IMR-90 (cell line): Measurements from ENCODE around the gene ACOXL. TPM values are rescaled to one million over a fixed set of nuclear protein-coding genes. Genes with fewer than 3 reads are reported as not detected.

ENCODE experiments used
- ATAC-seq: fragments of 200-7000 bp; cut with Tn5 transposase; 2 replicates; pipeline ENCODE4 v1.9.1; 2020; ENCODE audit warnings: low read depth, mild to moderate bottlenecking, moderate library complexity
- BruUV-seq: library from RNA; stranded (reverse); fragments of 400-500 nt; replicated peaks from 2 replicates; lab custom pipeline; 2021; lab: Mats Ljungman, UMichigan
- CTCF ChIA-PET: fragments of 300-600 bp; formaldehyde crosslinking; extraction: SDS; loops from one replicate; lab custom pipeline; 2021; ENCODE audit warnings: antibody characterized with exemption; lab: Yijun Ruan, JAX
- POLR2A ChIA-PET: fragments of 300-600 bp; sonication (Branson Sonifier 250); formaldehyde crosslinking; loops from one replicate; lab custom pipeline; 2022; ENCODE audit warnings: antibody characterized with exemption; ENCODE audit not compliant: unreplicated experiment; lab: Charles Lee
- DNase-seq: peaks from one replicate; pipeline ENCODE4 v3.0.0; 2013
- H2AFZ ChIP-seq: replicated peaks from 2 replicates; pipeline ENCODE3; 2013; ENCODE audit warnings: low read length, mild to moderate bottlenecking; ENCODE audit not compliant: poor library complexity
- H2AK5ac ChIP-seq: 2 replicates; pipeline ENCODE4 v1.6.1; 2013; ENCODE audit warnings: low read depth, low read length, inconsistent platforms
- H2AK9ac ChIP-seq: replicated peaks from 2 replicates; pipeline ENCODE3; 2013; ENCODE audit warnings: mild to moderate bottlenecking, low read depth, low read length, moderate library complexity; ENCODE audit not compliant: poor library complexity
- H2BK120ac ChIP-seq: 2 replicates; pipeline ENCODE4 v1.6.1; 2013; ENCODE audit warnings: low read depth, low read length, inconsistent platforms
- H2BK15ac ChIP-seq: 3 replicates; pipeline ENCODE4 v1.6.1; 2013; ENCODE audit warnings: low read depth, low read length, inconsistent platforms
- H2BK20ac ChIP-seq: 2 replicates; pipeline ENCODE4 v1.6.1; 2013; ENCODE audit warnings: low read depth, mild to moderate bottlenecking, inconsistent platforms, low read length, moderate library complexity
- H2BK5ac ChIP-seq: 2 replicates; pipeline ENCODE4 v1.6.1; 2013; ENCODE audit warnings: mild to moderate bottlenecking, low read depth, low read length, inconsistent platforms; ENCODE audit not compliant: poor library complexity, severe bottlenecking
- H3K14ac ChIP-seq: replicated peaks from 2 replicates; pipeline ENCODE4 v1.6.1; 2013; ENCODE audit warnings: low read depth, low read length, inconsistent platforms
- H3K18ac ChIP-seq: 2 replicates; pipeline ENCODE4 v1.6.1; 2013; ENCODE audit warnings: low read depth, low read length, control low read depth
- H3K23ac ChIP-seq: 2 replicates; pipeline ENCODE4 v1.6.1; 2013; ENCODE audit warnings: low read depth, low read length, inconsistent platforms
- H3K27ac ChIP-seq: 2 replicates; pipeline ENCODE4 v1.5.1; 2013; ENCODE audit warnings: mild to moderate bottlenecking, control low read depth, low read length; ENCODE audit not compliant: insufficient read depth
- H3K27me3 ChIP-seq: 2 replicates; pipeline ENCODE4 v1.6.1; 2013; ENCODE audit warnings: low read length; ENCODE audit not compliant: control insufficient read depth, insufficient read depth
- H3K36me3 ChIP-seq: 2 replicates; pipeline ENCODE4 v1.6.1; 2013; ENCODE audit warnings: low read length, mixed read lengths; ENCODE audit not compliant: control insufficient read depth, insufficient read depth
- H3K4ac ChIP-seq: 2 replicates; pipeline ENCODE4 v1.6.1; 2013; ENCODE audit warnings: low read depth, low read length, inconsistent platforms
- H3K4me1 ChIP-seq: 2 replicates; pipeline ENCODE4 v1.6.1; 2013; ENCODE audit warnings: low read length, mixed read lengths; ENCODE audit not compliant: control insufficient read depth, insufficient read depth
- H3K4me2 ChIP-seq: 2 replicates; pipeline ENCODE4 v1.6.1; 2013; ENCODE audit warnings: low read depth, mild to moderate bottlenecking, control low read depth, low read length, moderate library complexity
- H3K4me3 ChIP-seq: 2 replicates; pipeline ENCODE4 v1.5.1; 2013; ENCODE audit warnings: low read depth, mild to moderate bottlenecking, control low read depth, low read length, moderate library complexity; ENCODE audit not compliant: insufficient read depth
- H3K56ac ChIP-seq: 2 replicates; pipeline ENCODE4 v1.6.1; 2013; ENCODE audit warnings: low read length, inconsistent platforms; ENCODE audit not compliant: insufficient read depth; ENCODE audit errors: extremely low read depth
- H3K79me1 ChIP-seq, 2 experiments: 2 replicates each; pipeline ENCODE4 v1.6.1; 2013; ENCODE audit warnings: low read length in 2 of 2, inconsistent platforms in 1 of 2, low read depth in 1 of 2
- H3K9ac ChIP-seq: 2 replicates; pipeline ENCODE4 v1.6.1; 2013; ENCODE audit warnings: low read depth, low read length, control low read depth
- H3K9me1 ChIP-seq: 2 replicates; pipeline ENCODE4 v1.6.1; 2013; ENCODE audit warnings: low read length, inconsistent platforms; ENCODE audit not compliant: insufficient read depth
- H3K9me3 ChIP-seq: 2 replicates; pipeline ENCODE4 v1.6.1; 2013; ENCODE audit warnings: low read length; ENCODE audit not compliant: control insufficient read depth, insufficient read depth
- H4K20me1 ChIP-seq: 2 replicates; pipeline ENCODE4 v1.6.1; 2013; ENCODE audit warnings: low read length, inconsistent platforms; ENCODE audit not compliant: insufficient read depth
- H4K5ac ChIP-seq: 2 replicates; pipeline ENCODE4 v1.6.1; 2013; ENCODE audit warnings: mild to moderate bottlenecking, low read depth, low read length, control low read depth
- H4K8ac ChIP-seq, 2 experiments: 2 replicates each; pipeline ENCODE4 v1.6.1; 2013; ENCODE audit warnings: low read depth in 2 of 2, low read length in 2 of 2, control low read depth in 1 of 2, inconsistent platforms in 1 of 2
- H4K91ac ChIP-seq: 2 replicates; pipeline ENCODE4 v1.6.1; 2013; ENCODE audit warnings: low read depth, low read length, inconsistent platforms; ENCODE audit not compliant: insufficient read depth
- BHLHE40 ChIP-seq: fragments of 150-350 bp; IDR thresholded peaks from 2 replicates; pipeline ENCODE4 v1.6.1; 2016; ENCODE audit warnings: mild to moderate bottlenecking, low read depth, low read length
- CEBPB ChIP-seq: IDR thresholded peaks from 2 replicates; pipeline ENCODE4 v1.6.1; 2012; ENCODE audit warnings: low read depth, low read length, improper control_type of control experiment
- CHD1 ChIP-seq: IDR thresholded peaks from 2 replicates; pipeline ENCODE4 v1.6.1; 2012; ENCODE audit warnings: low read depth, low read length, improper control_type of control experiment
- FOS ChIP-seq: fragments of 150-350 bp; IDR thresholded peaks from 2 replicates; pipeline ENCODE4 v1.6.1; 2016; ENCODE audit warnings: low read depth, low read length
- MAFK ChIP-seq: IDR thresholded peaks from 2 replicates; pipeline ENCODE4 v1.6.1; 2012; ENCODE audit warnings: low read depth, low read length, improper control_type of control experiment
- MAZ ChIP-seq: IDR thresholded peaks from 2 replicates; pipeline ENCODE4 v1.6.1; 2012; ENCODE audit warnings: low read depth, mild to moderate bottlenecking, low read length, improper control_type of control experiment, moderate library complexity, borderline replicate concordance
- MXI1 ChIP-seq: IDR thresholded peaks from 2 replicates; pipeline ENCODE4 v1.6.1; 2012; ENCODE audit warnings: low read depth, mild to moderate bottlenecking, low read length, moderate library complexity, borderline replicate concordance
- NFE2L2 ChIP-seq: fragments of 150-350 bp; IDR thresholded peaks from 2 replicates; pipeline ENCODE4 v1.6.1; 2016; ENCODE audit warnings: low read depth, mild to moderate bottlenecking, low read length
- POLR2A ChIP-seq: IDR thresholded peaks from 2 replicates; pipeline ENCODE4 v1.6.1; 2012; ENCODE audit warnings: mild to moderate bottlenecking, low read depth, low read length
- RAD21 ChIP-seq: IDR thresholded peaks from 2 replicates; pipeline ENCODE4 v1.6.1; 2012; ENCODE audit warnings: low read length, improper control_type of control experiment
- RCOR1 ChIP-seq: IDR thresholded peaks from 2 replicates; pipeline ENCODE4 v1.6.1; 2012; ENCODE audit warnings: mild to moderate bottlenecking, low read length, improper control_type of control experiment; ENCODE audit not compliant: insufficient replicate concordance
- RFX5 ChIP-seq: IDR thresholded peaks from 2 replicates; pipeline ENCODE4 v1.8.0; 2012; ENCODE audit warnings: low read depth, mild to moderate bottlenecking, low read length, moderate library complexity
- SMC3 ChIP-seq: fragments of 150-350 bp; IDR thresholded peaks from 2 replicates; pipeline ENCODE4 v1.6.1; 2016; ENCODE audit warnings: low read depth, mild to moderate bottlenecking, antibody characterized with exemption, low read length, moderate library complexity
- WGBS, 2 experiments: methylation state at CpG; one replicate each; pipeline versions ENCODE4 v1.1.5 to v1.1.7; 2013; ENCODE audit warnings: missing lambda C conversion rate in 2 of 2; ENCODE audit not compliant: insufficient read length in 1 of 2; ENCODE audit errors: extremely low coverage in 2 of 2; 5-methylcytosine and 5-hydroxymethylcytosine counted together
- dilution Hi-C: fragments of 300-500 bp; cut with HindIII; formaldehyde crosslinking; loops from one replicate; pipeline ENCODE4 v1.14.3; 2018; ENCODE audit warnings: low sequenced_read_pairs; ENCODE audit not compliant: unreplicated experiment
- in situ Hi-C: fragments of 300-500 bp; cut with MboI; formaldehyde crosslinking; loops from 3 replicates; pipeline ENCODE4 v1.14.3; 2019; ENCODE audit warnings: low sequenced_read_pairs, inconsistent platforms, mixed read lengths
- intact Hi-C: fragments of 100-400 bp; cut with micrococcal nuclease; formaldehyde crosslinking; loops from 2 replicates; pipeline ENCODE4 v1.10.0; 2022
- polyA plus RNA-seq, 3 experiments: library from polyadenylated mRNA; depleted of rRNA; stranded (reverse); fragments of >200 nt; gene quantifications; 2 replicates each; pipeline ENCODE4 v1.2.3, GENCODE V29; 2012; ENCODE audit warnings: low replicate concordance in 1 of 3
- total RNA-seq: library from RNA; depleted of rRNA; stranded (reverse); fragments of >200 nt; gene quantifications from 2 replicates; pipeline ENCODE4 v1.2.3, GENCODE V29; 2012
- TF ChIP-seq, protein P1 (sequence below): fragments of 150-350 bp; IDR thresholded peaks from 2 replicates; pipeline ENCODE4 v1.6.1; 2016; ENCODE audit warnings: low read depth, mild to moderate bottlenecking, low read length, moderate library complexity, borderline replicate concordance
- TF ChIP-seq, protein P2 (sequence below): fragments of 150-350 bp; IDR thresholded peaks from 2 replicates; pipeline ENCODE4 v1.6.1; 2017; ENCODE audit warnings: mild to moderate bottlenecking, antibody characterized with exemption, low read length, low read depth
- TF ChIP-seq, protein P3 (sequence below): conservative IDR thresholded peaks from 2 replicates; pipeline ENCODE4 v1.5.1; 2012; ENCODE audit warnings: mild to moderate bottlenecking, low read depth, low read length, improper control_type of control experiment

ACOXL gene
- total and polyA plus RNA-seq, 2 of the 4 experiments (the other 2 are of a cell fraction) = not detected

DNA sequence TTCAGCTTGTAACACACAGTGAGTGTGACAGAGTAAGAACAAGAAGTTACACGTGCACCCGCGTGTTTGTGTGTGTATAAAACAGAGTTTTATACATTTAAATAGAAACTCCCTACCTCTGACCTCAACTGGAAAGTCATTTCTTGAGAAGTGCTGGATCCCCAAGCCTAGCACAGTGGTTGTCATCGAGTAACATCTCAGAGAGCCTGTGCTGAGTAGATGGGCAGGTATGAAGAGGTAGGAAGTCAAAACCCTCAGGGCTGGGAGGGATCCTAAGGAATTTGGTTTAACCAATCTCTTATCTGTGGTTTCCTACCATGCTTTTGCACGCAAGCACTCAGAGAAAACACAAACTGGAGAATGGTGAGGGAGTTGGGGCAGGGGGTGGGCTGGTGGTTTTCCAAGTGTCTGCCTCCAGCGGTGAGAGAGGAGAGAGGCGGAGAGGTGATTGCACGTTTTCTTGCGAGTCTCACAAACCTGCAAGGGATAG is 9.2 kb downstream of the ACOXL start:
- Histone ChIP-seq H3K4me3 (no peak overlapping the region), H3K4me2 (no peak overlapping the region), H2BK20ac (no peak overlapping the region), H4K8ac (no peak overlapping the region), H3K79me1 (no peaks in the 10 kb centered on the region), H3K9me1 (no peaks in the 10 kb centered on the region), H3K4ac (no peak overlapping the region), H2BK5ac (no peak overlapping the region), H4K91ac (no peak overlapping the region), H2AK9ac (no peak overlapping the region), H3K56ac (no peak overlapping the region), H3K27ac (no peak overlapping the region), H3K36me3 (no peaks in the 10 kb centered on the region), H4K5ac (no peak overlapping the region), H2AFZ (no peak overlapping the region), H2BK120ac (no peak overlapping the region), H3K4me1 (no peaks in the 10 kb centered on the region), H3K18ac (no peak overlapping the region), H3K9ac (no peak overlapping the region), H3K23ac (no peak overlapping the region), H3K14ac (no peak overlapping the region), H2BK15ac (no peak overlapping the region), H2AK5ac (no peak overlapping the region), H3K27me3 (peaks cover 43% of the 10 kb centered on the region), H3K9me3 (peaks cover 3% of the 10 kb centered on the region; the same call in 1 of the 2 replicates), H4K20me1 (no peaks in the 10 kb centered on the region)
- ChIA-PET POLR2A (no interaction called here), CTCF (no interaction called here)
- ATAC-seq (no peak), DNase-seq (no peak)
- no TSS peak for BruUV-seq
- in situ Hi-C loops = no loop called here
- intact Hi-C loops = no loop called here
- TF ChIP-seq MAFK (no peak), CHD1 (no peak), FOS (no peak), CEBPB (no peak), RAD21 (no peak), NFE2L2 (no peak), MAZ (no peak), RFX5 (no peak), MXI1 (no peak), SMC3 (no peak), BHLHE40 (no peak), RCOR1 (no peak), POLR2A (no peak)
- TF ChIP-seq, protein P1, sequence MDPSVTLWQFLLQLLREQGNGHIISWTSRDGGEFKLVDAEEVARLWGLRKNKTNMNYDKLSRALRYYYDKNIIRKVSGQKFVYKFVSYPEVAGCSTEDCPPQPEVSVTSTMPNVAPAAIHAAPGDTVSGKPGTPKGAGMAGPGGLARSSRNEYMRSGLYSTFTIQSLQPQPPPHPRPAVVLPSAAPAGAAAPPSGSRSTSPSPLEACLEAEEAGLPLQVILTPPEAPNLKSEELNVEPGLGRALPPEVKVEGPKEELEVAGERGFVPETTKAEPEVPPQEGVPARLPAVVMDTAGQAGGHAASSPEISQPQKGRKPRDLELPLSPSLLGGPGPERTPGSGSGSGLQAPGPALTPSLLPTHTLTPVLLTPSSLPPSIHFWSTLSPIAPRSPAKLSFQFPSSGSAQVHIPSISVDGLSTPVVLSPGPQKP = no peak
- TF ChIP-seq, protein P2, sequence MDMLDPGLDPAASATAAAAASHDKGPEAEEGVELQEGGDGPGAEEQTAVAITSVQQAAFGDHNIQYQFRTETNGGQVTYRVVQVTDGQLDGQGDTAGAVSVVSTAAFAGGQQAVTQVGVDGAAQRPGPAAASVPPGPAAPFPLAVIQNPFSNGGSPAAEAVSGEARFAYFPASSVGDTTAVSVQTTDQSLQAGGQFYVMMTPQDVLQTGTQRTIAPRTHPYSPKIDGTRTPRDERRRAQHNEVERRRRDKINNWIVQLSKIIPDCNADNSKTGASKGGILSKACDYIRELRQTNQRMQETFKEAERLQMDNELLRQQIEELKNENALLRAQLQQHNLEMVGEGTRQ = no peak
- TF ChIP-seq, protein P3, sequence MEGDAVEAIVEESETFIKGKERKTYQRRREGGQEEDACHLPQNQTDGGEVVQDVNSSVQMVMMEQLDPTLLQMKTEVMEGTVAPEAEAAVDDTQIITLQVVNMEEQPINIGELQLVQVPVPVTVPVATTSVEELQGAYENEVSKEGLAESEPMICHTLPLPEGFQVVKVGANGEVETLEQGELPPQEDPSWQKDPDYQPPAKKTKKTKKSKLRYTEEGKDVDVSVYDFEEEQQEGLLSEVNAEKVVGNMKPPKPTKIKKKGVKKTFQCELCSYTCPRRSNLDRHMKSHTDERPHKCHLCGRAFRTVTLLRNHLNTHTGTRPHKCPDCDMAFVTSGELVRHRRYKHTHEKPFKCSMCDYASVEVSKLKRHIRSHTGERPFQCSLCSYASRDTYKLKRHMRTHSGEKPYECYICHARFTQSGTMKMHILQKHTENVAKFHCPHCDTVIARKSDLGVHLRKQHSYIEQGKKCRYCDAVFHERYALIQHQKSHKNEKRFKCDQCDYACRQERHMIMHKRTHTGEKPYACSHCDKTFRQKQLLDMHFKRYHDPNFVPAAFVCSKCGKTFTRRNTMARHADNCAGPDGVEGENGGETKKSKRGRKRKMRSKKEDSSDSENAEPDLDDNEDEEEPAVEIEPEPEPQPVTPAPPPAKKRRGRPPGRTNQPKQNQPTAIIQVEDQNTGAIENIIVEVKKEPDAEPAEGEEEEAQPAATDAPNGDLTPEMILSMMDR = no peak
- 0% methylated on average over 1 of the region's 9 CpGs; no CpG with 5 or more reads in 1 of the 2 experiments for WGBS, 2 experiments
- dilution Hi-C loops = no loop called here
